Thymus (tissue), 11 donors: ENCODE measurements around the gene CREB5. TPM values are rescaled to one million over a fixed set of nuclear protein-coding genes. Genes with fewer than 3 reads are reported as not detected.

Experiments
- DNase-seq, 9 donors: peaks; one replicate each; pipeline ENCODE4 v3.0.0-alpha.2; 2013; ENCODE audit warnings: low spot score in 9 of 9, low read depth in 6 of 9, missing footprints in 1 of 9
- H3K27ac ChIP-seq, 2 donors: one replicate each; pipeline ENCODE4 v1.5.1; 2013; ENCODE audit warnings: control low read depth in 1 of 2, low read depth in 1 of 2, low read length in 1 of 2, mild to moderate bottlenecking in 1 of 2, moderate library complexity in 1 of 2
- H3K27me3 ChIP-seq, 2 donors: one replicate each; pipeline ENCODE4 v1.5.1; 2013; ENCODE audit warnings: low read length in 1 of 2; ENCODE audit not compliant: control insufficient read depth in 2 of 2, insufficient read depth in 1 of 2
- H3K36me3 ChIP-seq, 2 donors: one replicate each; pipeline ENCODE4 v1.5.1; 2013; ENCODE audit warnings: low read length in 1 of 2, mild to moderate bottlenecking in 1 of 2, moderate library complexity in 1 of 2; ENCODE audit not compliant: control insufficient read depth in 2 of 2, insufficient read depth in 2 of 2
- H3K4me1 ChIP-seq, 2 donors: one replicate each; pipeline ENCODE4 v1.5.1; 2013; ENCODE audit warnings: low read length in 2 of 2; ENCODE audit not compliant: control insufficient read depth in 2 of 2, insufficient read depth in 2 of 2
- H3K4me3 ChIP-seq, 2 donors: one replicate each; pipeline ENCODE4 v1.5.1; 2013; ENCODE audit warnings: low read length in 2 of 2, control low read depth in 1 of 2, mild to moderate bottlenecking in 1 of 2
- H3K9me3 ChIP-seq, 2 donors: one replicate each; pipeline ENCODE4 v1.5.1; 2013; ENCODE audit warnings: low read length in 1 of 2, mild to moderate bottlenecking in 1 of 2; ENCODE audit not compliant: control insufficient read depth in 2 of 2, insufficient read depth in 1 of 2
- WGBS: extraction: QIAGEN DNeasy Blood & Tissue Kit; methylation state at CpG from one replicate; pipeline ENCODE4 v1.1.7; 2013; 5-methylcytosine and 5-hydroxymethylcytosine counted together
- polyA plus RNA-seq: library from polyadenylated mRNA; stranded (reverse); fragments of 200-250 nt; gene quantifications from one replicate; pipeline ENCODE4 v1.2.3, GENCODE V29; 2013
- total RNA-seq: library from RNA; stranded (reverse); fragments of 120-200 nt; gene quantifications from one replicate; pipeline ENCODE4 v1.2.4, GENCODE V29; 2013
- donor health status: healthy.

The CREB5 gene
- total and polyA plus RNA-seq, 2 donors = 1.1 to 5.4 TPM

GRCh38 chr7:28733035-28733434 lies 320.7 kb downstream of the CREB5 start:
- 98% methylated on average over 2 of the region's 2 CpGs for WGBS
- no peak overlapping the region for H3K27ac ChIP-seq

DNA sequence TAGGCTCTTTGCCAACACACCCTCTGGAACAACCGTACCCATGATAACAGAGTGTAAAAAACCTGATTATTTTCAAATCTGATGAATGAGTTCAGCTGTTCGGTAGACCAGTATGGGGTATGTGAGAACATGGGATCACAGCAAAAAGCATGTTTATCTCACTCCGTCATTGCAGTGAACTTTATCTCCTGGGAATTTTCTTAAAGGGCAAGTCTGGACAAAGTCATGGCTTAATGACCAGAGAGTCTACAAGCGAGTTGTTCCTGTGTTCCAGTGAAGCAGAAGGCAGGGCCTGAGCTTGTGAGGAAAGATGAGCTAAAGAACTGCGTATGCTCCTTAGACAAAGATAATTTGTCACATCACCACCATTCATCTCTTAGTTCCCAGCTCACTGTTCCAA lies 326.1 kb downstream of the CREB5 start:
- no peak for DNase-seq
- no peaks in the 10 kb centered on the region for H3K4me1 ChIP-seq
- no peaks in the 10 kb centered on the region for H3K27me3 ChIP-seq
- 92% methylated on average over 5 of the region's 5 CpGs for WGBS
- peak overlapping the region in 1 of 2 donors; percentile 18 for H3K27ac ChIP-seq
- H3K4me3 ChIP-seq = no peak overlapping the region
- H3K36me3 ChIP-seq = no peaks in the 10 kb centered on the region
- no peaks in the 10 kb centered on the region for H3K9me3 ChIP-seq

More at GRCh38 chr7:28733035-28733434, 320.7 kb downstream of the CREB5 start:
- Histone ChIP-seq H3K27me3 (no peaks in the 10 kb centered on the region), H3K4me1 (no peaks in the 10 kb centered on the region), H3K9me3 (no peaks in the 10 kb centered on the region), H3K4me3 (no peak overlapping the region), H3K36me3 (no peaks in the 10 kb centered on the region)
- DNase-seq = no peak

DNA sequence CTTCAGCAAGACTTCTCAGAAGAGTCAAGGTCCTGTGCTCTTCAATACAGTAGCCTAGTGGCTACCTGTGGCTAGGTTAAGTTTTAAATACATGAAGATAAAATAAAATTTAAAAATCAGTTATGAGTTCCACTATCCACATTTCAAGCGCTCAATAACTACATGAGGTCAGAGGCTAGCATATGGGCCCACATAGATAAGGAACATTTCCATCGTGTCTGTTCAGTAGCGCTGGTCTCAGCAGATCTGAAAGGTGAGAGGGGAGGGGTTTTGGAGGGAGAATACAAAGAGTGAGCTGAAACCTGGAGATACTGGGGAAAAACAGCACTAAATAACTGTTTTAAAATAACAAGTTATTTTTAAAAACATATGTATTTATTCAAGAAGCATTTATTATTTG lies 326.8 kb downstream of the CREB5 start:
- no peaks in the 10 kb centered on the region for H3K4me1 ChIP-seq
- H3K27me3 ChIP-seq = no peaks in the 10 kb centered on the region
- 96% methylated on average over 3 of the region's 3 CpGs for WGBS
- H3K36me3 ChIP-seq = no peaks in the 10 kb centered on the region
- H3K9me3 ChIP-seq = no peaks in the 10 kb centered on the region
- H3K27ac ChIP-seq = no peak overlapping the region
- no peak for DNase-seq
- H3K4me3 ChIP-seq = no peak overlapping the region

DNA sequence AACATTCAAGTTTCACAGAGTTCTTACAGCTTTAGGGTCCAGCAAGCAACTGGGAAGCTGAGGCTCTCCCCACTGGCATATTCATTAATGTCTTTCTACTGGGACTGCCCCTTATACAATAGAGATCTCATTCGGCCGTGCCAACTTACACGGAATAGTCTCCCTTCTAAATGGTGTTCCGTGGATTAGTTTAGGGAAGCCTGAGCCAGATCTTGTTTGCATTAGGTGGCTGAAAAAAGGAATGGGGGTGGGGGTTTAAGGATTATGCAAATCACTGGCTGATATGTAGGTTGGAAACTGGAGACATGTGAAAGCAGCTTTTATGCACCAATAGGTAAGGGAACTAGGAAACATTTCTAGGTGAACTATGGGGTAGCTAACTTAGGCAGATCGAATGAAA lies 327.5 kb downstream of the CREB5 start:
- Histone ChIP-seq H3K36me3 (no peaks in the 10 kb centered on the region), H3K4me1 (no peaks in the 10 kb centered on the region), H3K27me3 (no peaks in the 10 kb centered on the region), H3K27ac (no peak overlapping the region), H3K9me3 (no peaks in the 10 kb centered on the region), H3K4me3 (no peak overlapping the region)
- 95% methylated on average over 5 of the region's 5 CpGs for WGBS
- no peak for DNase-seq

GRCh38 chr7:28744951-28745350 lies 332.6 kb downstream of the CREB5 start:
- no peaks in the 10 kb centered on the region for H3K9me3 ChIP-seq
- H3K27ac ChIP-seq = no peak overlapping the region
- no peaks in the 10 kb centered on the region for H3K36me3 ChIP-seq
- DNase-seq = no peak
- no peaks in the 10 kb centered on the region for H3K27me3 ChIP-seq
- WGBS = 89% methylated on average over 4 of the region's 4 CpGs
- H3K4me1 ChIP-seq = no peaks in the 10 kb centered on the region
- no peak overlapping the region for H3K4me3 ChIP-seq

DNA sequence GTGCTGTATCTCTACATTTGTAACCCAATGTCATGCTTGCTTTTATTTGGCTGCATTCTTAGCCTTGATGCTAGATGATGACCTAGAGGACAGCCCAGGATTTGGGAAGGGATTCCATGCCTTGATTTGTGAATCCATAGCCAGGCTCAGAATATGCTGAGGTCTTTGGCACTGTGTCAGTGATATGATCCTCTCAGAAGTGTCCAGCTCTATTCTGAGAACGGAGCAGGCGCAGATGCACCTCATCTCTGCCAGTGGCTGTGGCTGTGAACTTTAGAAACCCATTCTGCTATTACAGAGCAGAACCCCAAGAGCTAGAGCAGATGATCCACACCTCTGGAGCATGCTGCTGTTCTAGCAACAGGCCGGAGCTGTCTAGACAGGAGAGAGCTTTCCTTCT lies 333.0 kb downstream of the CREB5 start:
- over 99% methylated on average over 3 of the region's 3 CpGs for WGBS
- DNase-seq = no peak
- no peak overlapping the region for H3K27ac ChIP-seq

GRCh38 chr7:28747404-28747803 lies 335.1 kb downstream of the CREB5 start:
- no peak overlapping the region for H3K27ac ChIP-seq
- 87% methylated on average over 5 of the region's 5 CpGs for WGBS
- no peak for DNase-seq
- H3K4me3 ChIP-seq = no peak overlapping the region
- no peaks in the 10 kb centered on the region for H3K27me3 ChIP-seq
- no peaks in the 10 kb centered on the region for H3K36me3 ChIP-seq
- no peaks in the 10 kb centered on the region for H3K4me1 ChIP-seq
- H3K9me3 ChIP-seq = no peaks in the 10 kb centered on the region

More for the DNA sequence above, 333.0 kb downstream of the CREB5 start:
- Histone ChIP-seq H3K4me3 (no peak overlapping the region), H3K4me1 (no peaks in the 10 kb centered on the region), H3K9me3 (no peaks in the 10 kb centered on the region), H3K27me3 (no peaks in the 10 kb centered on the region), H3K36me3 (no peaks in the 10 kb centered on the region)

DNA sequence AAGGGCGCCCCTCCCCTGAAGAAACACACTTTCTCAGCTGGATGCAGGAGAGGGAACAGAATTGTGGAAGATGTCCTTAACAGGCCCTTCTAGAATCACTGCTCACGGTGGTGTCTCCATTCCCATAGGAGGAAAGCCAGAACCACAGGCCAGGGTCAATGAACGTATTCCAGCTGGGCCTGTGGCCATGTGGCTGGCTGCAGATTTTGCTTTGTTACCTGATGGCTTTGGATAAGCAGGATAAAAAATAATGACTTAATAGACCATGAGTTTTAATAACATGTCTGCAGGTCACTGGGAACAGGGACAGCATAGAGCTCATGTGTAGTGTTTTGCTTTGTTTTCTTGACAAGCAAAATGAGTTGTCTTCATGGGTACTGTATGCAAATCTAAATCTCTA lies 335.5 kb downstream of the CREB5 start:
- no peaks in the 10 kb centered on the region for H3K36me3 ChIP-seq
- no peak for DNase-seq
- no peak overlapping the region for H3K27ac ChIP-seq
- H3K27me3 ChIP-seq = no peaks in the 10 kb centered on the region
- WGBS = 90% methylated on average over 3 of the region's 3 CpGs
- H3K9me3 ChIP-seq = no peaks in the 10 kb centered on the region
- no peaks in the 10 kb centered on the region for H3K4me1 ChIP-seq
- H3K4me3 ChIP-seq = no peak overlapping the region

DNA sequence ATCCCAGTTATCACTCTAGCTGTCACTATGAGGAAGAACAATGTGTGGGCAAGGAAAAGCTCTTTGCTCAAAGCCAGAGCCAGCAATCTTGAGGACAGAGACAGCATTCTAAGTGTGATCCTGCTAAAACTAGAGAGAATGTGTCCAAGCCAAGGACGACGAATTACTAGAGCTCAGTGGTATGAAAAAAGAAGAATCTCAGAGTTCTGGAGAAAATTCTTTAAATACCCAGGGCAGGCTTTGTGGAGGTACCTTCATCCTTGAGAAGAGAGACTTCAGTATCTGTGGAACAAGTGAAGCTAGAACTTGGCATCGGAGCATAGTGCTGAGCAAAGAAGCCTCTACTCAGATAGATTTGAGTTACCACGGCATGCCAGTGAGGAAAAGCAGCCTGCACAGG lies 336.0 kb downstream of the CREB5 start:
- Histone ChIP-seq H3K27ac (no peak overlapping the region), H3K9me3 (no peaks in the 10 kb centered on the region), H3K4me3 (no peak overlapping the region), H3K4me1 (no peaks in the 10 kb centered on the region), H3K27me3 (no peaks in the 10 kb centered on the region), H3K36me3 (no peaks in the 10 kb centered on the region)
- DNase-seq = no peak
- WGBS = 95% methylated on average over 4 of the region's 4 CpGs
